A673 (cell line): ENCODE data around the gene DCC.

ENCODE experiments used
- CTCF ChIP-seq: fragments of 300-800, 200-600 bp; sonication (generic); conservative IDR thresholded peaks from 2 replicates; pipeline ENCODE4 v1.5.1; 2017; ENCODE audit warnings: low read depth, mild to moderate bottlenecking, antibody characterized with exemption, low read length, moderate library complexity, mixed read lengths
- EZH2 ChIP-seq: fragments of 200-600 bp; sonication (generic); IDR thresholded peaks from 2 replicates; pipeline ENCODE4 v1.6.1; 2017; ENCODE audit warnings: borderline replicate concordance, low read depth, mild to moderate bottlenecking, mixed read lengths, antibody characterized with exemption, low read length; ENCODE audit not compliant: poor library complexity, severe bottlenecking

DNA sequence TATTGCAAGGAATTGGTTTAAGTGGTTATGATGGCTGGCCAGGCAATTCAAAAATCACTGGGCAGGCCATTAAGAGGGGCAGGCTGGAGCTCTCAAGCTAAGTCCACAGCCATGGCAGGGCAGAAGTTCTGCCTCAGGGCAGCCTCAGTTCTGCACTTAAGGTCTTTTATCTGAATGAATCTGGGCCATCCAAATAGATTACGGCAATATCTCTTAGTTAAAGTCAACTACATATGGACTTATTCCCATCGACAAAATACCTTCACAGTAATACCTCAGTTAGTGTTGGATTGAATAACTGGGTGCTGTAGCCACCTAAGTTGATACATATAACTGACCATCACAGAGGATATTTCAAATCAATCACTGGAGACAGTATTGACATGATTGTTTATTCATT is 979.6 kb downstream of the DCC start:
- TF ChIP-seq CTCF (no peak), EZH2 (no peak)
